Ishikawa (cell line): Measurements from ENCODE around the gene ALDH3A1.

Experiments
- CEBPB ChIP-seq: IDR thresholded peaks from 2 replicates; pipeline ENCODE4 v1.6.1; 2012
- CREB1 ChIP-seq: IDR thresholded peaks from 2 replicates; pipeline ENCODE4 v1.6.1; 2012; ENCODE audit warnings: low read depth
- EGR1 ChIP-seq: IDR thresholded peaks from 2 replicates; pipeline ENCODE4 v1.6.1; 2012
- EP300 ChIP-seq: IDR thresholded peaks from 2 replicates; pipeline ENCODE4 v1.6.1; 2012; ENCODE audit warnings: borderline replicate concordance
- FOXM1 ChIP-seq: IDR thresholded peaks from 2 replicates; pipeline ENCODE4 v1.6.1; 2012; ENCODE audit warnings: low read depth, borderline replicate concordance
- NFIC ChIP-seq: IDR thresholded peaks from 2 replicates; pipeline ENCODE4 v1.6.1; 2012
- RAD21 ChIP-seq: IDR thresholded peaks from 2 replicates; pipeline ENCODE4 v1.6.1; 2012; ENCODE audit warnings: low read depth
- TAF1 ChIP-seq: IDR thresholded peaks from 2 replicates; pipeline ENCODE4 v1.6.1; 2012; ENCODE audit warnings: low read depth, mild to moderate bottlenecking
- TCF12 ChIP-seq: IDR thresholded peaks from 2 replicates; pipeline ENCODE4 v1.6.1; 2012; ENCODE audit warnings: low read depth
- TEAD4 ChIP-seq: IDR thresholded peaks from 2 replicates; pipeline ENCODE4 v1.6.1; 2012
- YY1 ChIP-seq: IDR thresholded peaks from 2 replicates; pipeline ENCODE4 v1.6.1; 2012; ENCODE audit warnings: low read depth
- ZBTB7A ChIP-seq: IDR thresholded peaks from 2 replicates; pipeline ENCODE4 v1.6.1; 2012; ENCODE audit warnings: low read depth
- TF ChIP-seq, protein P1 (sequence below): IDR thresholded peaks from 2 replicates; pipeline ENCODE4 v1.6.1; 2012; ENCODE audit warnings: low read depth, mild to moderate bottlenecking
- TF ChIP-seq, protein P2 (sequence below): IDR thresholded peaks from 2 replicates; pipeline ENCODE4 v1.6.1; 2012
- TF ChIP-seq, protein P3 (sequence below): IDR thresholded peaks from 2 replicates; pipeline ENCODE4 v1.6.1; 2012

ALDH3A1 gene

DNA sequence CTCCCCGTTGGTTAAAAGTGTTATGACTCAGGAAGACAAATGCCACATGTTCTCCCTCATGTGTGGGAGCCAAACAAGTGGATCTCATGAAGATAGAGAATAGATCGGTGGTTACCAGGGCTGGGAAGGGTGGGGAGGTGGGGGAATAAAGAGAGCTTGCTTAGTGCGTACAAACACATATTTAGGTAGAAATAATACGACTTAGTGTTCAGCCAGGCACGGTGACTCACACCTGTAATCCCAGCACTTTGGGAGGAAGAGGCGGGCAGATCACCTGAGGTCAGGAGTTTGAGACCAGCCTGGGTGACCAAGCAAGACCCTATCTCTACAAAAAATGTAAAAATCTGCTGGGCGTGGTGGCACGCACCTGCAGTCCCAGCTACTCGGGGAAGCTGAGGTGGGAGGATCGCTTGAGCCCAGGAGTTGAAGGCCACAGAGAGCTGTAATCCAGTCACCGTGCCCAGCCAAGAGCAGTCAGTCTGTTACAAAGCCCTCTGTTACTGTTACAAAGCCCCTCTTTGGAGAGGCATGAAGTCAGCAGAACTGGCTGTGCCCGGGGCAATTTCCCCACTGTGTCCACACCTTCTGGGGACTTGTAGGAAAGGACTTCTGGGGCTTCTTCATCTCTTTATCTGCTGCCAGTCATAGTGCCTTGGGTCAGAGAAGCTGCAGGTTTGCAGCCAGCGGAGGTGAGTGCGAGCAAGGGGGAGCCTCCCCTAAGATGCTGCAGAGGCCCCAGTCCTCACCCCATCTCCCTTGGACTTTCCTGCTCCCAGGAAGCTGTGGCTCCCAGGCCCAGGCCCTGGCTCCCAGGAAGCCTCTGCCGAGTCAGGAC is 4.3 kb upstream of the ALDH3A1 start:
- TF ChIP-seq, protein P1, sequence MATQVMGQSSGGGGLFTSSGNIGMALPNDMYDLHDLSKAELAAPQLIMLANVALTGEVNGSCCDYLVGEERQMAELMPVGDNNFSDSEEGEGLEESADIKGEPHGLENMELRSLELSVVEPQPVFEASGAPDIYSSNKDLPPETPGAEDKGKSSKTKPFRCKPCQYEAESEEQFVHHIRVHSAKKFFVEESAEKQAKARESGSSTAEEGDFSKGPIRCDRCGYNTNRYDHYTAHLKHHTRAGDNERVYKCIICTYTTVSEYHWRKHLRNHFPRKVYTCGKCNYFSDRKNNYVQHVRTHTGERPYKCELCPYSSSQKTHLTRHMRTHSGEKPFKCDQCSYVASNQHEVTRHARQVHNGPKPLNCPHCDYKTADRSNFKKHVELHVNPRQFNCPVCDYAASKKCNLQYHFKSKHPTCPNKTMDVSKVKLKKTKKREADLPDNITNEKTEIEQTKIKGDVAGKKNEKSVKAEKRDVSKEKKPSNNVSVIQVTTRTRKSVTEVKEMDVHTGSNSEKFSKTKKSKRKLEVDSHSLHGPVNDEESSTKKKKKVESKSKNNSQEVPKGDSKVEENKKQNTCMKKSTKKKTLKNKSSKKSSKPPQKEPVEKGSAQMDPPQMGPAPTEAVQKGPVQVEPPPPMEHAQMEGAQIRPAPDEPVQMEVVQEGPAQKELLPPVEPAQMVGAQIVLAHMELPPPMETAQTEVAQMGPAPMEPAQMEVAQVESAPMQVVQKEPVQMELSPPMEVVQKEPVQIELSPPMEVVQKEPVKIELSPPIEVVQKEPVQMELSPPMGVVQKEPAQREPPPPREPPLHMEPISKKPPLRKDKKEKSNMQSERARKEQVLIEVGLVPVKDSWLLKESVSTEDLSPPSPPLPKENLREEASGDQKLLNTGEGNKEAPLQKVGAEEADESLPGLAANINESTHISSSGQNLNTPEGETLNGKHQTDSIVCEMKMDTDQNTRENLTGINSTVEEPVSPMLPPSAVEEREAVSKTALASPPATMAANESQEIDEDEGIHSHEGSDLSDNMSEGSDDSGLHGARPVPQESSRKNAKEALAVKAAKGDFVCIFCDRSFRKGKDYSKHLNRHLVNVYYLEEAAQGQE = no peak
- no peak for TF ChIP-seq YY1
- TF ChIP-seq, protein P2, sequence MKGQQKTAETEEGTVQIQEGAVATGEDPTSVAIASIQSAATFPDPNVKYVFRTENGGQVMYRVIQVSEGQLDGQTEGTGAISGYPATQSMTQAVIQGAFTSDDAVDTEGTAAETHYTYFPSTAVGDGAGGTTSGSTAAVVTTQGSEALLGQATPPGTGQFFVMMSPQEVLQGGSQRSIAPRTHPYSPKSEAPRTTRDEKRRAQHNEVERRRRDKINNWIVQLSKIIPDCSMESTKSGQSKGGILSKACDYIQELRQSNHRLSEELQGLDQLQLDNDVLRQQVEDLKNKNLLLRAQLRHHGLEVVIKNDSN = no peak
- no peak for TF ChIP-seq TAF1
- TF ChIP-seq EP300 = peak; percentile 83
- TF ChIP-seq TEAD4 = no peak; the same call in 1 of the 2 replicates
- TF ChIP-seq NFIC = peak; percentile 45; the same call in 1 of the 2 replicates
- TF ChIP-seq TCF12 = peak; percentile 82
- TF ChIP-seq CEBPB = no peak
- TF ChIP-seq, protein P3, sequence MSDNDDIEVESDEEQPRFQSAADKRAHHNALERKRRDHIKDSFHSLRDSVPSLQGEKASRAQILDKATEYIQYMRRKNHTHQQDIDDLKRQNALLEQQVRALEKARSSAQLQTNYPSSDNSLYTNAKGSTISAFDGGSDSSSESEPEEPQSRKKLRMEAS = 0 out of 2 replicates have a peak, but pooled peaks have one; percentile 15
- TF ChIP-seq FOXM1 = peak; percentile 66; the same call in 1 of the 2 replicates

GRCh38 chr17:19750835-19751234 is 2.7 kb upstream of the ALDH3A1 start:
- TF ChIP-seq, protein P3 = 0 out of 2 replicates have a peak, but pooled peaks have one; percentile 11
- no peak for TF ChIP-seq RAD21
- TF ChIP-seq TEAD4 = no peak
- TF ChIP-seq, protein P2 = no peak
- TF ChIP-seq CREB1 = no peak

- TF ChIP-seq RAD21 (no peak), CEBPB (no peak), EP300 (no peak), TAF1 (no peak), ZBTB7A (no peak), TCF12 (no peak), YY1 (no peak), CREB1 (no peak), FOXM1 (no peak), NFIC (no peak), EGR1 (no peak)
- TF ChIP-seq, protein P2 = no peak
- TF ChIP-seq, protein P3 = no peak
These were observed 2.0 kb upstream of the ALDH3A1 start for GRCh38 chr17:19750020-19750572.

- TF ChIP-seq CEBPB (no peak), TEAD4 (no peak), YY1 (no peak), RAD21 (no peak), EP300 (peak; percentile 60; the same call in 1 of the 2 replicates), CREB1 (no peak), ZBTB7A (no peak), TCF12 (no peak; the same call in none of the 2 replicates), EGR1 (no peak), TAF1 (no peak), NFIC (no peak)
- TF ChIP-seq, protein P1 = no peak
- TF ChIP-seq, protein P2 = no peak
- TF ChIP-seq, protein P3 = peak; percentile 47; the same call in 1 of the 2 replicates
These were observed 702 bp upstream of the ALDH3A1 start for GRCh38 chr17:19748807-19749193.
